Spleen (tissue), 7 donors: ENCODE results near the gene LDLRAD4.

Source experiments
- CTCF ChIP-seq, 11 experiments: fragments of 200-600 bp in 7 of 11; fragments of 450-650 bp in 4 of 11; sonication (generic) in 4 of 11; IDR thresholded peaks in 8 of 11; conservative IDR thresholded peaks in 3 of 11; 1 replicate in 7 of 11; 2 replicates in 4 of 11; pipeline versions ENCODE4 v1.4.0 to v1.8.0; 2016 to 2021; ENCODE audit warnings: antibody characterized with exemption in 11 of 11, inconsistent platforms in 4 of 11, mild to moderate bottlenecking in 1 of 11
- POLR2A ChIP-seq, 3 donors: fragments of 450-650 bp; IDR thresholded peaks; one replicate each; pipeline ENCODE4 v1.5.1; 2017; ENCODE audit warnings: antibody characterized with exemption in 3 of 3, mild to moderate bottlenecking in 1 of 3
- donor health status: DM: no; HTN: no; CAD: no; lungs with moderate emphysema.
- donor health status: DM: no; HTN: no; CAD: no.
- donor health status: DM: no; HTN: no; CAD: no.

GRCh38 chr18:13300796-13301195 is 82.2 kb downstream of the LDLRAD4 start:
- TF ChIP-seq POLR2A (IDR thresholded peaks at IDR 0.05) (no peak), CTCF (IDR thresholded peaks at IDR 0.05 in 8 of 11, conservative IDR thresholded peaks at IDR 0.05 in 3 of 11) (no peak)
